K562 (cell line): ENCODE results near the gene SYK. TPM values are rescaled to one million over a fixed set of nuclear protein-coding genes. Genes with fewer than 3 reads are reported as not detected.

Experiments
- ATAC-seq: fragments of 200-7000 bp; cut with Tn5 transposase; 3 replicates; pipeline ENCODE4 v1.9.1; 2020; ENCODE audit warnings: moderate library complexity
- BruUV-seq: library from RNA; stranded (reverse); fragments of 400-500 nt; replicated peaks from 2 replicates; lab custom pipeline; 2021; lab: Mats Ljungman, UMichigan
- CTCF ChIA-PET: fragments of 300-600 bp; formaldehyde crosslinking; extraction: SDS; loops from one replicate; lab custom pipeline; 2021; ENCODE audit warnings: low intra/inter-chr PET ratio; lab: Yijun Ruan, JAX
- POLR2A ChIA-PET: fragments of 300-600, 350-650 bp; sonication (Branson Sonifier 250); formaldehyde crosslinking; extraction: SDS; loops from one replicate; lab custom pipeline; 2021; ENCODE audit warnings: antibody characterized with exemption, inconsistent platforms; lab: Yijun Ruan, JAX
- DNase-seq, 4 experiments: peaks; one replicate each; pipeline versions ENCODE4 v3.0.0 to v3.0.0-alpha.2; 2011 to 2018; ENCODE audit warnings: low spot score in 3 of 4, mixed read lengths in 3 of 4; ENCODE audit errors: extremely low read depth in 1 of 4
- FAIRE-seq: peaks from 2 replicates; lab custom pipeline; 2011; peaks lifted over from hg19 to GRCh38; lab: Jason Lieb, UNC
- H2AFZ ChIP-seq: 2 replicates; pipeline ENCODE4 v1.6.0; 2011; ENCODE audit warnings: low read depth, low read length, control low read depth, inconsistent platforms
- H3K27ac ChIP-seq: fragments of 200-600 bp; 3 replicates; pipeline ENCODE4 v1.8.0; 2011; ENCODE audit warnings: low read depth, mild to moderate bottlenecking, control low read depth, inconsistent platforms, low read length, moderate library complexity, mixed read lengths; ENCODE audit errors: extremely low read depth
- H3K27me3 ChIP-seq, 2 experiments: fragments of 300-600 bp in 1 of 2; 2 replicates in 1 of 2; 3 replicates in 1 of 2; pipeline versions ENCODE4 v1.6.0 to v1.8.0; 2011; ENCODE audit warnings: inconsistent platforms in 2 of 2, low read length in 2 of 2, mild to moderate bottlenecking in 1 of 2, mixed read lengths in 1 of 2, moderate library complexity in 1 of 2; ENCODE audit not compliant: control insufficient read depth in 2 of 2, insufficient read depth in 2 of 2
- H3K36me3 ChIP-seq: fragments of 300-600 bp; 3 replicates; pipeline ENCODE4 v1.8.0; 2011; ENCODE audit warnings: mild to moderate bottlenecking, low read length, inconsistent platforms; ENCODE audit not compliant: control insufficient read depth, insufficient read depth
- H3K4me1 ChIP-seq, 2 experiments: fragments of 200-600 bp in 1 of 2; replicated peaks in 1 of 2; 2 replicates in 1 of 2; 3 replicates in 1 of 2; pipeline versions ENCODE4 v1.5.1 to v1.8.0; 2011; ENCODE audit warnings: inconsistent platforms in 2 of 2, low read length in 2 of 2, mild to moderate bottlenecking in 1 of 2, mixed read lengths in 1 of 2, moderate library complexity in 1 of 2; ENCODE audit not compliant: control insufficient read depth in 2 of 2, insufficient read depth in 2 of 2
- H3K4me2 ChIP-seq: 2 replicates; pipeline ENCODE4 v1.6.1; 2011; ENCODE audit warnings: low read length, control low read depth, inconsistent platforms, mixed read lengths; ENCODE audit not compliant: insufficient read depth
- H3K4me3 ChIP-seq: fragments of 200-600 bp; sonication (generic), shearing (Covaris generic); 2 replicates; pipeline ENCODE4 v1.5.1; 2016; ENCODE audit warnings: control low read depth, inconsistent platforms
- H3K79me2 ChIP-seq: fragments of 200-600 bp; 3 replicates; pipeline ENCODE4 v1.8.0; 2011; ENCODE audit warnings: low read length, inconsistent platforms; ENCODE audit not compliant: control insufficient read depth, insufficient read depth
- H3K9ac ChIP-seq, 2 experiments: 2 replicates each; pipeline versions ENCODE4 v1.6.0 to v1.6.1; 2011; ENCODE audit warnings: low read depth in 2 of 2, low read length in 2 of 2, control low read depth in 1 of 2, inconsistent platforms in 1 of 2, mild to moderate bottlenecking in 1 of 2, mixed read lengths in 1 of 2; ENCODE audit not compliant: insufficient read depth in 1 of 2
- H3K9me1 ChIP-seq: one replicate; pipeline ENCODE4 v1.6.0; 2011; ENCODE audit warnings: inconsistent platforms, mild to moderate bottlenecking, low read length, moderate library complexity; ENCODE audit not compliant: control insufficient read depth, insufficient read depth
- H3K9me3 ChIP-seq: replicated peaks from 2 replicates; pipeline ENCODE4 v1.5.1; 2011; ENCODE audit warnings: low read depth, low read length, inconsistent platforms; ENCODE audit not compliant: control insufficient read depth, insufficient read depth
- H4K20me1 ChIP-seq: replicated peaks from 2 replicates; pipeline ENCODE4 v1.6.1; 2011; ENCODE audit warnings: low read length, inconsistent platforms, mixed read lengths; ENCODE audit not compliant: control insufficient read depth, insufficient read depth
- CREB1 ChIP-seq, 2 experiments: sonication (generic) in 1 of 2; formaldehyde crosslinking in 1 of 2; IDR thresholded peaks; 2 replicates each; pipeline versions ENCODE4 v1.6.1 to v1.8.0; 2012 to 2022; ENCODE audit warnings: inconsistent platforms in 1 of 2, mild to moderate bottlenecking in 1 of 2, missing genetic modification reagents in 1 of 2, moderate library complexity in 1 of 2
- GTF2A2 ChIP-seq: IDR thresholded peaks from 2 replicates; pipeline ENCODE4 v1.6.1; 2016; ENCODE audit warnings: mild to moderate bottlenecking, missing genetic modification characterization, missing compliant biosample characterization
- HOXB6 ChIP-seq: fragments of 250-450 bp; sonication (Bioruptor Pico); IDR thresholded peaks from 2 replicates; pipeline ENCODE4 v1.5.1; 2022; ENCODE audit warnings: mild to moderate bottlenecking, borderline replicate concordance
- JUN ChIP-seq, 2 experiments: sonication (generic) in 1 of 2; formaldehyde crosslinking in 1 of 2; IDR thresholded peaks; 2 replicates each; pipeline versions ENCODE4 v1.6.1 to v1.8.0; 2012 to 2022; ENCODE audit warnings: borderline replicate concordance in 2 of 2, mild to moderate bottlenecking in 2 of 2, improper control_type of control experiment in 1 of 2, low read depth in 1 of 2, low read length in 1 of 2, missing genetic modification reagents in 1 of 2
- MAFF ChIP-seq: IDR thresholded peaks from 2 replicates; pipeline ENCODE4 v1.6.1; 2012; ENCODE audit warnings: low read length, improper control_type of control experiment
- MCM2 ChIP-seq: fragments of 450-650 bp; IDR thresholded peaks from 2 replicates; pipeline ENCODE4 v1.6.1; 2017; ENCODE audit warnings: low read depth, mild to moderate bottlenecking
- NCOA2 ChIP-seq, 2 experiments: fragments of 450-650 bp; IDR thresholded peaks; 2 replicates each; pipeline ENCODE4 v1.6.1; 2018; ENCODE audit warnings: mild to moderate bottlenecking in 2 of 2, moderate library complexity in 1 of 2; ENCODE audit not compliant: partially characterized antibody in 2 of 2
- NR3C1 ChIP-seq: sonication (generic); formaldehyde crosslinking; IDR thresholded peaks from 2 replicates; pipeline ENCODE4 v1.8.1; 2022; ENCODE audit warnings: missing genetic modification reagents
- POLR3A ChIP-seq: IDR thresholded peaks from 2 replicates; pipeline ENCODE4 v1.6.1; 2011; ENCODE audit warnings: borderline replicate concordance, mild to moderate bottlenecking, moderate library complexity; ENCODE audit not compliant: insufficient read length, insufficient read depth; ENCODE audit errors: extremely low read depth
- TAF15 ChIP-seq: fragments of 200-400 bp; formaldehyde crosslinking; IDR thresholded peaks from 2 replicates; pipeline ENCODE4 v1.6.1; 2017; ENCODE audit warnings: mild to moderate bottlenecking, low read depth, low read length, moderate library complexity
- TFAP4 ChIP-seq: sonication (generic); formaldehyde crosslinking; IDR thresholded peaks from 2 replicates; pipeline ENCODE4 v1.8.0; 2022; ENCODE audit warnings: missing genetic modification reagents, mild to moderate bottlenecking, moderate library complexity, borderline replicate concordance
- THAP12 ChIP-seq: fragments of 250-450 bp; sonication (Bioruptor Pico); IDR thresholded peaks from 2 replicates; pipeline ENCODE4 v1.9.0; 2021; ENCODE audit warnings: mild to moderate bottlenecking, inconsistent platforms
- USF2 ChIP-seq: sonication (generic); formaldehyde crosslinking; IDR thresholded peaks from 2 replicates; pipeline ENCODE4 v1.5.0; 2020; ENCODE audit warnings: missing genetic modification reagents
- ZBTB9 ChIP-seq: fragments of 450-650 bp; formaldehyde crosslinking; IDR thresholded peaks from 2 replicates; pipeline ENCODE4 v1.4.0; 2020; ENCODE audit warnings: mild to moderate bottlenecking, moderate library complexity
- ZNF140 ChIP-seq: fragments of 250-450 bp; sonication (Bioruptor Pico); IDR thresholded peaks from 2 replicates; pipeline ENCODE4 v1.8.0; 2021; ENCODE audit warnings: moderate library complexity, mild to moderate bottlenecking, inconsistent platforms
- WGBS: fragments of 100-300 bp; shearing (Covaris generic); methylation state at CpG from one replicate; pipeline ENCODE4 v1.1.6; 2016; ENCODE audit warnings: low coverage, mixed read lengths; ENCODE audit not compliant: insufficient coverage; ENCODE audit errors: missing lambda C conversion rate; 5-methylcytosine and 5-hydroxymethylcytosine counted together
- in situ Hi-C: fragments of 300-500 bp; cut with MboI; formaldehyde crosslinking; loops from 4 replicates; pipeline ENCODE4 v1.15.0; 2018; ENCODE audit warnings: inconsistent platforms, mixed read lengths
- intact Hi-C: fragments of 100-400 bp; cut with micrococcal nuclease; formaldehyde crosslinking; loops from 2 replicates; pipeline ENCODE4 v1.14.2; 2022
- polyA plus RNA-seq, 8 experiments: library from polyadenylated mRNA; depleted of rRNA in 4 of 8; stranded (reverse) in 5 of 8; unstranded in 3 of 8; fragments of >200 nt; fragmentation: Nextera tagmentation in 2 of 8; fragmentation: Illumina TruSeq in 1 of 8; extraction: Ambion mirVana in 2 of 8; extraction: Trizol in 1 of 8; gene quantifications; 2 replicates each; pipeline versions ENCODE4 v1.2.1 to v1.2.3, GENCODE V29; 2011 to 2014; ENCODE audit warnings: inconsistent platforms in 1 of 8, missing spikeins in 1 of 8
- total RNA-seq, 7 experiments: library from RNA; depleted of rRNA in 6 of 7; stranded (reverse); fragments of >200 nt in 6 of 7; fragmentation: Illumina TruSeq in 2 of 7; extraction: Trizol in 2 of 7; gene quantifications; 2 replicates each; pipeline versions ENCODE4 v1.2.1 to v1.2.3, GENCODE V29; 2011 to 2021; ENCODE audit warnings: low replicate concordance in 1 of 7

SYK gene
- total and polyA plus RNA-seq, 9 of the 15 experiments (the other 6 are each of a cell fraction or from before 2014, with no cell fraction given), result 3.9 to 32.7 (median 16.7) TPM

GRCh38 chr9:90848866-90849265 lies 47.2 kb downstream of the SYK start:
- in situ Hi-C loops (no loop called here), intact Hi-C loops (no loop called here)
- H3K79me2 ChIP-seq, result no peaks in the 10 kb centered on the region
- ChIA-PET CTCF (no interaction called here), POLR2A (no interaction called here)
- no peaks in the 10 kb centered on the region for H3K9me1 ChIP-seq
- DNase-seq, result no peak
- H3K4me2 ChIP-seq, result no peak overlapping the region
- WGBS, result 70% methylated on average over 5 of the region's 8 CpGs
- no peak overlapping the region for H2AFZ ChIP-seq
- H3K4me1 ChIP-seq, result peaks cover 0 to 1% of the 10 kb centered on the region in 2 experiments; a peak in 1 of 5 replicates
- H3K27ac ChIP-seq, result no peak overlapping the region
- BruUV-seq, result no TSS peak
- no peak overlapping the region for H3K4me3 ChIP-seq
- no peaks in the 10 kb centered on the region for H3K9me3 ChIP-seq
- H4K20me1 ChIP-seq, result 0 out of 2 replicates have a peak, but pooled peaks cover under 1% of the 10 kb centered on the region
- no peak for ATAC-seq
- no peak overlapping the region for H3K9ac ChIP-seq
- no peak for FAIRE-seq
- H3K36me3 ChIP-seq, result peaks cover 39% of the 10 kb centered on the region; the same call in 1 of the 3 replicates
- H3K27me3 ChIP-seq, result no peaks in the 10 kb centered on the region
- no peak for TF ChIP-seq USF2 (CRISPR knock-in tag)
- TF ChIP-seq TFAP4, result no peak
- no peak for TF ChIP-seq NR3C1 (CRISPR knock-in tag)
- no peak for TF ChIP-seq ZBTB9 (CRISPR knock-in tag)
- no peak for TF ChIP-seq THAP12 (CRISPR knock-in tag)
- TF ChIP-seq MAFF, result no peak
- no peak for TF ChIP-seq POLR3A
- no peak for TF ChIP-seq ZNF140
- no peak for TF ChIP-seq NCOA2 (IDR thresholded peaks at IDR 0.05; ENCODE audit: partially characterized antibody in 2 of 2)
- TF ChIP-seq CREB1 (IDR thresholded peaks at IDR 0.05), result no peak
- no peak for TF ChIP-seq CREB1 (CRISPR knock-in tag; IDR thresholded peaks at IDR 0.05)
- no peak for TF ChIP-seq MCM2
- no peak for TF ChIP-seq JUN (IDR thresholded peaks at IDR 0.05; ENCODE audit: borderline replicate concordance, low read depth, low read length)
- no peak for TF ChIP-seq JUN (CRISPR knock-in tag; IDR thresholded peaks at IDR 0.05; ENCODE audit: borderline replicate concordance)
- TF ChIP-seq TAF15, result no peak
- no peak for TF ChIP-seq HOXB6 (CRISPR knock-in tag)
- no peak for TF ChIP-seq GTF2A2 (tag)
